Measurements from ENCODE around the gene MPPED1.

MPPED1 gene

GRCh38 chr22:43529934-43530333, 118.1 kb downstream of the MPPED1 start:
- no peak for DNase-seq

- DNase-seq: no peak
These were observed 118.8 kb downstream of the MPPED1 start for GRCh38 chr22:43530349-43531201.

GRCh38 chr22:43531651-43532050, 119.8 kb downstream of the MPPED1 start:
- DNase-seq: no peak

- DNase-seq: no peak
These were observed 120.7 kb downstream of the MPPED1 start for GRCh38 chr22:43532301-43533155.

- DNase-seq: no peak
These were observed 121.3 kb downstream of the MPPED1 start for GRCh38 chr22:43533156-43533530.

- DNase-seq: no peak
These were observed 122.0 kb downstream of the MPPED1 start for GRCh38 chr22:43533656-43534428.

- DNase-seq: no peak
These were observed 123.1 kb downstream of the MPPED1 start for GRCh38 chr22:43534916-43535315.

GRCh38 chr22:43535336-43535735, 123.5 kb downstream of the MPPED1 start:
- no peak for DNase-seq

GRCh38 chr22:43535741-43536140, 123.9 kb downstream of the MPPED1 start:
- no peak for DNase-seq

GRCh38 chr22:43537019-43537585, 125.3 kb downstream of the MPPED1 start:
- DNase-seq: no peak

GRCh38 chr22:43539572-43540528, 128.0 kb downstream of the MPPED1 start:
- DNase-seq: no peak

- no peak for DNase-seq
These were observed 128.7 kb downstream of the MPPED1 start for GRCh38 chr22:43540529-43540923.

GRCh38 chr22:43541022-43541421, 129.2 kb downstream of the MPPED1 start:
- no peak for DNase-seq

- no peak for DNase-seq
These were observed 129.9 kb downstream of the MPPED1 start for GRCh38 chr22:43541462-43542407.

- DNase-seq: no peak
These were observed 131.1 kb downstream of the MPPED1 start for GRCh38 chr22:43542681-43543521.

- DNase-seq: no peak
These were observed 131.9 kb downstream of the MPPED1 start for GRCh38 chr22:43543522-43544288.

GRCh38 chr22:43544289-43544673, 132.5 kb downstream of the MPPED1 start:
- DNase-seq: no peak

GRCh38 chr22:43546186-43546585, 134.4 kb downstream of the MPPED1 start:
- DNase-seq: no peak

All from cortex of kidney (tissue), 1 donor.